NT2/D1 (cell line): ENCODE results near the gene TAAR6.

ENCODE experiments used
- SUZ12 ChIP-seq: IDR thresholded peaks from 2 replicates; pipeline ENCODE4 v1.6.1; 2011; ENCODE audit not compliant: insufficient read length, insufficient read depth; ENCODE audit errors: extremely low read depth
- YY1 ChIP-seq: IDR thresholded peaks from 2 replicates; pipeline ENCODE4 v1.6.1; 2011; ENCODE audit not compliant: insufficient read length, insufficient read depth

GRCh38 chr6:132590362-132590761, 20.2 kb downstream of the TAAR6 start:
- TF ChIP-seq SUZ12, result no peak
- TF ChIP-seq YY1, result no peak
